Thoracic aorta (tissue), 2 donors: ENCODE data around the gene DBNDD2. TPM values are rescaled to one million over a fixed set of nuclear protein-coding genes. Genes with fewer than 3 reads are reported as not detected.

Experiments used
- ATAC-seq: fragments of 150-250 bp; one replicate; pipeline ENCODE4 v1.8.0; 2017; ENCODE audit warnings: low read depth; ENCODE audit not compliant: insufficient number of reproducible peaks, low FRiP score
- DNase-seq: peaks from one replicate; pipeline ENCODE4 v3.0.0-alpha.2; 2020; ENCODE audit warnings: low spot score
- H3K27ac ChIP-seq, 2 donors: fragments of 200-600 bp; sonication (generic); 1 replicate in 1 of 2; 2 replicates in 1 of 2; pipeline ENCODE4 v1.5.1; 2016; ENCODE audit warnings: mild to moderate bottlenecking in 2 of 2, moderate library complexity in 2 of 2
- H3K27me3 ChIP-seq: fragments of 200-600 bp; sonication (generic); replicated peaks from 2 replicates; pipeline ENCODE4 v1.6.0; 2016; ENCODE audit warnings: mild to moderate bottlenecking; ENCODE audit not compliant: insufficient read depth
- H3K36me3 ChIP-seq: fragments of 200-600 bp; sonication (generic); one replicate; pipeline ENCODE4 v1.5.1; 2016
- H3K4me1 ChIP-seq, 2 donors: fragments of 200-600 bp; sonication (generic); 1 replicate in 1 of 2; 2 replicates in 1 of 2; pipeline versions ENCODE4 v1.5.1 to v1.6.0; 2016; ENCODE audit warnings: low read depth in 2 of 2, mild to moderate bottlenecking in 1 of 2; ENCODE audit not compliant: control insufficient read depth in 1 of 2
- H3K4me3 ChIP-seq: fragments of 200-600 bp; sonication (generic); 2 replicates; pipeline ENCODE4 v1.5.1; 2016; ENCODE audit warnings: mild to moderate bottlenecking
- H3K9me3 ChIP-seq: fragments of 200-600 bp; sonication (generic); 2 replicates; pipeline ENCODE4 v1.5.1; 2016
- CTCF ChIP-seq: fragments of 200-600 bp; sonication (generic); IDR thresholded peaks from one replicate; pipeline ENCODE4 v1.5.1; 2019; ENCODE audit warnings: antibody characterized with exemption
- total RNA-seq, 2 donors: library from RNA; depleted of rRNA; stranded (reverse); fragments of >200 nt; gene quantifications; one replicate each; pipeline versions ENCODE4 v1.1.0 to v1.2.3, GENCODE V29; 2016

DBNDD2 gene
- total RNA-seq, 2 donors from 2014 or later, result 97.6 to 120 TPM

DNA sequence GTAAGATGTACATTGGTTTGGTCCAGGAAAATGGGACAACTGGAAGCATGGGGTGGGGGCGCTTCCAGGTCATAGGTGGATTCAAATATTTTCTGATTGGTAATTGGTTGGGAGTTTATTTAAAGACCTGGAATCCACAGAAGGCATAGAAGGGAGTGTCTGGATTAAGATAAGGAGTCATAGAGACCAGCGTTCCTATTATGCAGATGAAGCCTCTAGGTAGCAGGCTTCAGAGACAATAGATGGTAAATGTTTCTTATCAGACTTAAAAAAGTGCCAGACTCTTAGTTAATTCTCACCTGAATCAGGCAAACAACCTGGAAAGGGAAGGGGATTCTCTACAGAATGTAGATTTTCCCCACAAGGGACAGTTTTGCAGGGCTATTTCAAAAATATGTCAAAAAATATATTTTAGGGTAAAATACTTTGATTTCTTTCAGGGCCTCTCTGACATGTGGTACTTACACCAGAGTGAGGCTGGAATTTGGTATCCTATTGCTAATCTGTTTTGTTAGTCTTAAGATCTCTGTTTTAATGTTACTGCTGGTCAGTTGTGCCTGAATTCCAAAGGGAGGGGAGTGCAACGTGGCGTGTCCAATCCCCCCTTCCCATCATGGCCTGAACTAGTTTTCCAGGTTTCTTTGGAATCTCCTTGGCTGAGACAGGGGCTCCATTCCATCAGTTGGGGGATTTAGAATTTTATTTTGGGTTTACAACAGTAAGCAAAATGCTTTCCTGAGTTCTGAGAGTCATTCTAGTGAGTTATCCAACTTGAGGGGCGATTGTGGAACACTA is 33.0 kb downstream of the DBNDD2 start:
- Histone ChIP-seq H3K4me3 (no peak overlapping the region), H3K27ac (no peak overlapping the region), H3K36me3 (no peaks in the 10 kb centered on the region), H3K9me3 (no peaks in the 10 kb centered on the region), H3K4me1 (peaks cover 0 to 6% of the 10 kb centered on the region in 2 donors), H3K27me3 (no peaks in the 10 kb centered on the region)
- DNase-seq, result no peak
- ATAC-seq, result no peak
- TF ChIP-seq CTCF, result no peak

- no peak overlapping the region for H3K27ac ChIP-seq
- no peaks in the 10 kb centered on the region for H3K36me3 ChIP-seq
- H3K27me3 ChIP-seq, result no peaks in the 10 kb centered on the region
- no peak overlapping the region for H3K4me3 ChIP-seq
- ATAC-seq (no peak), DNase-seq (no peak)
- no peaks in the 10 kb centered on the region for H3K9me3 ChIP-seq
- H3K4me1 ChIP-seq, result no peaks in the 10 kb centered on the region
- TF ChIP-seq CTCF, result no peak
Observed at GRCh38 chr20:45441746-45442145, 33.7 kb downstream of the DBNDD2 start.

DNA sequence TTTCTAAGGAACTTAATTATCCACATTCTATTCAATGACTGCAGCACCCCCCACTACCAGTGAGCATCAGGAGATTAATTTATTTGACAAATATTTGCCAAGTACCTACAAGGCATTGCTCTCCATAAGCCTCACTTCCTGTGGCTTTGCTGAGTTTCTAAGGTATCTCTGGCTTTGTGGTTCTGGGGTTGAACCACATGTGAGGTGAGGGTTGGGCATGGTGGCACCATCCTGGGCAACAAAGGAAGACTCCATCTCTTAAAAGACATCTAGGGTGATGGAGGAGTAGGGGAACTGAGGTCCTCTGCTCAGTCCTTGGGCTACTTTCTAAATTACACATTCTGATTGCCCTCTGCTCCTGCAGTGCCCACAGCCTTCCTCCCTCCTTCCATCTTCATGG is 36.0 kb downstream of the DBNDD2 start:
- no peak for TF ChIP-seq CTCF
- H3K27ac ChIP-seq, result no peak overlapping the region
- DNase-seq, result no peak
- no peaks in the 10 kb centered on the region for H3K27me3 ChIP-seq
- no peak for ATAC-seq
- H3K4me3 ChIP-seq, result no peak overlapping the region
- peaks cover 2 to 3% of the 10 kb centered on the region in 2 donors for H3K4me1 ChIP-seq
- no peaks in the 10 kb centered on the region for H3K9me3 ChIP-seq
- H3K36me3 ChIP-seq, result no peaks in the 10 kb centered on the region

DNA sequence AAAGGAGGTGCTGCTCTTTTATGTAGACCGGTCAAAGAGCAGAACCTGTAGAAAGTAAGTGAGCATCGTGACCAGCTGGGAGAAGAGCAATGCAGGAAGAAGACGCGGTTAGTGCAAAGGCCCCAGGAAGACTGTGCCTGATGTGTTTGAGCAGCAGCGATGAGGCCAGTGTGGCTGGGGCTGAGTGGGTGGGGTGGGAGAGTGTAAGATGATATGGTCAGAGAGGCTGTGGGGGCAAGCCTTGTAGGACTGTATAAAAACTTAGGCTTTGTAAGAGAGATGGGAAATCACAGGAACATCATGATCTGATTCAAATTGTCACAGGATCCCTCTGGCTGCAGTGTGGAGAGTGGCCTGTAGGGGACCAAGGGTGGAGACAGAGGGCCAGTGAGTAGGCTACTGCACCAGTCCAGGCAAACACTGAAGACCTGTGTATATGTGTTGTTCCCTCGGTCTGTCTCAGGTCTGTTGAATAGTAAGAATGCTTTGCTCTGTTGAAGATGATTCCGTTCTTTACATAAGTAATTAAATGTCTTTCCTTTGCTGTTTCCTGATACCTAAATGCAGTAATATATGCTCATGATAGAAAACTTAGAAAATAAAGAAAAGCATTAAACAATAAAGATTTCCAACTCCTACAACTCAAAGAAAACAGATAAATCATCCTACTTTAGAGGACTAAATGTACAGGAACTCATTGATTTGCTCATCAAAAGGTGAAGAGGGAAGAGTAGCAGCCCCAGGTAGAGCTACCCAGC is 37.9 kb downstream of the DBNDD2 start:
- Histone ChIP-seq H3K4me1 (peaks cover 2 to 16% of the 10 kb centered on the region in 2 donors), H3K36me3 (no peaks in the 10 kb centered on the region), H3K4me3 (no peak overlapping the region), H3K27ac (no peak overlapping the region), H3K27me3 (no peaks in the 10 kb centered on the region), H3K9me3 (no peaks in the 10 kb centered on the region)
- ATAC-seq (no peak), DNase-seq (no peak)
- peak; percentile 24 for TF ChIP-seq CTCF

- H3K9me3 ChIP-seq, result no peaks in the 10 kb centered on the region
- no peak for TF ChIP-seq CTCF
- ATAC-seq, result no peak
- H3K4me3 ChIP-seq, result no peak overlapping the region
- H3K4me1 ChIP-seq, result peaks cover 2 to 16% of the 10 kb centered on the region in 2 donors
- DNase-seq, result no peak
- no peaks in the 10 kb centered on the region for H3K27me3 ChIP-seq
- no peak overlapping the region for H3K27ac ChIP-seq
- no peaks in the 10 kb centered on the region for H3K36me3 ChIP-seq
Observed at GRCh38 chr20:45448270-45448669, 40.2 kb downstream of the DBNDD2 start.
